GM23338 (cell line): ENCODE results near the gene SLC20A1. TPM values are rescaled to one million over a fixed set of nuclear protein-coding genes. Genes with fewer than 3 reads are reported as not detected.

ENCODE experiments used
- ATAC-seq: fragments of 200-7000 bp; cut with Tn5 transposase; 3 replicates; pipeline ENCODE4 v1.9.1; 2020
- DNase-seq: peaks from one replicate; pipeline ENCODE4 v3.0.0-alpha.2; 2015; ENCODE audit warnings: low spot score
- H2AFZ ChIP-seq: fragments of 200-600 bp; sonication (generic); 2 replicates; pipeline ENCODE4 v1.8.0; 2016; ENCODE audit warnings: antibody characterized with exemption, mild to moderate bottlenecking, moderate library complexity
- H3F3A ChIP-seq: fragments of 200-600 bp; sonication (generic); replicated peaks from 2 replicates; pipeline ENCODE4 v1.8.0; 2017; ENCODE audit warnings: antibody characterized with exemption, mixed run types, low read depth
- H3K27ac ChIP-seq: fragments of 200-600 bp; sonication (generic); 2 replicates; pipeline ENCODE4 v1.6.1; 2016; ENCODE audit warnings: low read depth
- H3K27me3 ChIP-seq: fragments of 200-600 bp; sonication (generic); 2 replicates; pipeline ENCODE4 v1.8.0; 2016; ENCODE audit warnings: mild to moderate bottlenecking, mixed run types, moderate library complexity; ENCODE audit not compliant: insufficient read depth
- H3K36me3 ChIP-seq: fragments of 200-600 bp; sonication (generic); 2 replicates; pipeline ENCODE4 v1.8.0; 2016; ENCODE audit warnings: mild to moderate bottlenecking; ENCODE audit not compliant: insufficient read depth
- H3K4me1 ChIP-seq: fragments of 200-600 bp; sonication (generic); 2 replicates; pipeline ENCODE4 v1.8.0; 2016; ENCODE audit warnings: mild to moderate bottlenecking, moderate library complexity; ENCODE audit not compliant: insufficient read depth
- H3K4me2 ChIP-seq: fragments of 200-600 bp; sonication (generic); 2 replicates; pipeline ENCODE4 v1.7.1; 2017; ENCODE audit warnings: mixed run types
- H3K4me3 ChIP-seq: fragments of 200-600 bp; sonication (generic); 2 replicates; pipeline ENCODE4 v1.6.1; 2016; ENCODE audit warnings: mixed run types
- H3K79me2 ChIP-seq: fragments of 200-600 bp; sonication (generic); replicated peaks from 2 replicates; pipeline ENCODE4 v1.8.0; 2017; ENCODE audit warnings: mild to moderate bottlenecking; ENCODE audit not compliant: insufficient read depth
- H3K9me2 ChIP-seq: fragments of 200-600 bp; sonication (generic); 2 replicates; pipeline ENCODE4 v1.8.0; 2017; ENCODE audit not compliant: insufficient read depth
- H4K20me1 ChIP-seq: fragments of 200-600 bp; sonication (generic); replicated peaks from 2 replicates; pipeline ENCODE4 v1.8.0; 2017; ENCODE audit warnings: mild to moderate bottlenecking; ENCODE audit not compliant: insufficient read depth
- H3K27ac Mint-ChIP-seq: 2 replicates; pipeline ENCODE4 v1.8.0; 2020; ENCODE audit warnings: inconsistent platforms, mild to moderate bottlenecking, moderate library complexity, mixed read lengths
- H3K27me3 Mint-ChIP-seq: 3 replicates; pipeline ENCODE4 v1.8.0; 2022; ENCODE audit warnings: low read depth, mild to moderate bottlenecking, moderate library complexity, mixed read lengths, inconsistent platforms; ENCODE audit not compliant: insufficient read depth, poor library complexity
- H3K36me3 Mint-ChIP-seq: 3 replicates; pipeline ENCODE4 v1.8.0; 2021; ENCODE audit warnings: low read depth, mild to moderate bottlenecking, inconsistent platforms, moderate library complexity, mixed read lengths
- H3K4me1 Mint-ChIP-seq: 3 replicates; pipeline ENCODE4 v1.8.0; 2020; ENCODE audit warnings: mild to moderate bottlenecking, inconsistent platforms, mixed read lengths
- H3K4me3 Mint-ChIP-seq: 3 replicates; pipeline ENCODE4 v1.8.0; 2021; ENCODE audit warnings: moderate library complexity, mild to moderate bottlenecking, inconsistent platforms, mixed read lengths
- H3K9me3 Mint-ChIP-seq: 3 replicates; pipeline ENCODE4 v1.8.0; 2020; ENCODE audit warnings: moderate library complexity, mild to moderate bottlenecking, inconsistent platforms, mixed read lengths
- CREB1 ChIP-seq: fragments of 250-450 bp; sonication (Bioruptor Pico); IDR thresholded peaks from 2 replicates; pipeline ENCODE4 v1.5.0; 2020; ENCODE audit warnings: low read depth, mild to moderate bottlenecking, moderate library complexity
- EZH2 ChIP-seq: fragments of 200-600 bp; sonication (generic); IDR thresholded peaks from one replicate; pipeline ENCODE4 v1.8.0; 2017; ENCODE audit warnings: antibody characterized with exemption, mild to moderate bottlenecking, low read depth; ENCODE audit not compliant: unreplicated experiment
- EZH2phosphoT487 ChIP-seq: fragments of 200-600 bp; sonication (generic); IDR thresholded peaks from one replicate; pipeline ENCODE4 v1.8.1; 2018; ENCODE audit warnings: antibody characterized with exemption; ENCODE audit not compliant: unreplicated experiment
- JUNB ChIP-seq: IDR thresholded peaks from one replicate; pipeline ENCODE4 v1.6.1; 2016; ENCODE audit warnings: antibody characterized with exemption; ENCODE audit not compliant: unreplicated experiment
- NANOG ChIP-seq: IDR thresholded peaks from 2 replicates; pipeline ENCODE4 v1.6.1; 2016; ENCODE audit warnings: antibody characterized with exemption, borderline replicate concordance
- POLR2AphosphoS5 ChIP-seq: IDR thresholded peaks from 2 replicates; pipeline ENCODE4 v1.6.1; 2016; ENCODE audit warnings: antibody characterized with exemption, low read depth
- STAT1 ChIP-seq: IDR thresholded peaks from one replicate; pipeline ENCODE4 v1.6.1; 2016; ENCODE audit warnings: antibody characterized with exemption; ENCODE audit not compliant: unreplicated experiment
- ZNF114 ChIP-seq: fragments of 250-450 bp; sonication (Bioruptor Pico); IDR thresholded peaks from 2 replicates; pipeline ENCODE4 v1.5.0; 2020; ENCODE audit warnings: mild to moderate bottlenecking, moderate library complexity
- ZNF331 ChIP-seq: fragments of 250-450 bp; sonication (Bioruptor Pico); IDR thresholded peaks from 2 replicates; pipeline ENCODE4 v1.5.0; 2020; ENCODE audit warnings: low read depth, mild to moderate bottlenecking, moderate library complexity
- polyA plus RNA-seq: library from polyadenylated mRNA; unstranded; fragments of >200 nt; fragmentation: Nextera tagmentation; extraction: Ambion mirVana; gene quantifications from 2 replicates; pipeline ENCODE4 v1.2.1, GENCODE V29; 2016
- total RNA-seq: library from RNA; depleted of rRNA; stranded (reverse); fragments of >200 nt; shearing (Covaris generic); gene quantifications from 2 replicates; pipeline ENCODE4 v1.2.3, GENCODE V29; 2014
- TF ChIP-seq, protein P1 (sequence below), 2 experiments: fragments of 200-600 bp in 1 of 2; sonication (generic) in 1 of 2; conservative IDR thresholded peaks; 2 replicates each; pipeline versions ENCODE4 v1.5.1 to v1.6.1; 2016 to 2017; ENCODE audit warnings: antibody characterized with exemption in 2 of 2, low read depth in 2 of 2, mild to moderate bottlenecking in 2 of 2, moderate library complexity in 1 of 2
- TF ChIP-seq, protein P2 (sequence below): IDR thresholded peaks from 2 replicates; pipeline ENCODE4 v1.6.1; 2016; ENCODE audit warnings: antibody characterized with exemption
- TF ChIP-seq, protein P3 (sequence below): fragments of 250-450 bp; sonication (Bioruptor Pico); IDR thresholded peaks from 2 replicates; pipeline ENCODE4 v1.5.0; 2020; ENCODE audit warnings: mild to moderate bottlenecking, moderate library complexity

The SLC20A1 gene
- total and polyA plus RNA-seq, 2 experiments from 2014 or later: 52.9 to 84.3 TPM

DNA sequence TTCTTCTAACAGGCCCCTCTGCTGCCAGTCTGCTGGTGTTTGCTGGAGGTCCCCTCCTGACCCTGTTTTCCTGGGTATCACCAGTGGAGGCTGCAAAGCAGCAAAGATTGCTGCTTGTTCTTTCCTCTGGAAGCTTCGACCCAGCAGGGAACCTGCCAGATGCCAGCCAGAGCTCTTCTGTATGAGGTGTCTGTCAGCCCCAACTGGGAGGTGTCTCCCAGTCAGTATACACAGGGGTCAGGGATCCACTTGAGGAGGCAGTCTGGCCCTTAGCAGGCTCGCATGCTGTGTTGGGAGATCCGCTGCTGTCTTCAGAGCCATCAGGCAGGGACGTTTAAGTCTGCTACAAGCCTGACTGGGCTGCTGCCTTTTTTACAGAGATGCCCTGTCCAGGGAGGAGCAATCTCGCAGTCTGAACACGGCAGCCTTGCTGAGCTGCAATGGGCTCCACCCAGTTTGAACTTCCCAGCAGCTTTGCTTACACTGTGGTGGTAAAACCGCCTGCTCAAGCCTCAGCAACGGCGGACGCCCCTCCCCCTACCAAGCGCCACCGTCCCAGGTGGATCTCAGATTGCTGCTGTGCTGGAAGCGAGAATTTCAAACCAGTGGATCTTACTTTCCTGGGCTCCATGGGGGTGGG lies 31.4 kb upstream of the SLC20A1 start:
- H3K27ac Mint-ChIP-seq: no peak overlapping the region; the same call in 1 of the 2 replicates
- peaks cover 8% of the 10 kb centered on the region for H3K27me3 Mint-ChIP-seq
- Histone ChIP-seq H3K4me2 (peak overlapping the region; percentile 70), H3K79me2 (no peaks in the 10 kb centered on the region), H3K36me3 (no peaks in the 10 kb centered on the region), H4K20me1 (no peaks in the 10 kb centered on the region), H3F3A (no peaks in the 10 kb centered on the region), H3K27ac (no peak overlapping the region), H2AFZ (peak overlapping the region; percentile 99), H3K4me1 (no peaks in the 10 kb centered on the region; the same call in 1 of the 2 replicates), H3K4me3 (peak overlapping the region; percentile 35), H3K9me2 (no peaks in the 10 kb centered on the region), H3K27me3 (no peaks in the 10 kb centered on the region)
- peaks cover 16% of the 10 kb centered on the region; the same call in 2 of the 3 replicates for H3K4me1 Mint-ChIP-seq
- 0 out of 3 replicates have a peak overlapping the region, but pooled peaks have one; percentile 24 for H3K4me3 Mint-ChIP-seq
- TF ChIP-seq ZNF331 (CRISPR knock-in tag): no peak
- no peak for TF ChIP-seq NANOG
- no peak for TF ChIP-seq POLR2AphosphoS5
- ATAC-seq (peak; percentile 97), DNase-seq (peak; percentile 75)
- H3K9me3 Mint-ChIP-seq: peaks cover 16% of the 10 kb centered on the region
- no peaks in the 10 kb centered on the region for H3K36me3 Mint-ChIP-seq

DNA sequence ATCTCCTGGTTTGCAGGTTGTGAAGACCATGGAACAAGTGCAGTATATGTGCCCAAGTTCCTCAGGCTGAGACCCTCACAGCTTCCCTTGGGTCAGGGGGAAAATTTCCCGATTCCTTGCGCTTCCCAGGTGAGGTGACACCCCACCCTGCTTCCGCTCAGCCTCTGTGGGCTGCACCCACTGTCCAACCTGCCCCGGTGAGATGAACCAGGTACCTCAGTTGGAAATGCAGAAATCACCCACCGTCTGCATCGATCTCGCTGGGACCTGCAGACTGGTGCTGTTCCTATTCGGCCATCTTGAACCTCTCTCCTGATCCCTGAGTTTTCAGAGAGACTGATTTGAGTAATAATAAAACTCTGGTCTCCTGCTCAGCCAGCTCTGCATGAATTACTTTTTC lies 30.7 kb upstream of the SLC20A1 start:
- no peak for DNase-seq
- no peaks in the 10 kb centered on the region for H3K36me3 ChIP-seq
- H3K27me3 ChIP-seq: no peaks in the 10 kb centered on the region
- Mint-ChIP-seq H3K27me3 (peaks cover 8% of the 10 kb centered on the region), H3K4me1 (peaks cover 16% of the 10 kb centered on the region; the same call in 2 of the 3 replicates), H3K4me3 (no peak overlapping the region; the same call in 2 of the 3 replicates), H3K27ac (0 out of 2 replicates have a peak overlapping the region, but pooled peaks have one; percentile 49), H3K9me3 (peaks cover 9% of the 10 kb centered on the region; the same call in 2 of the 3 replicates), H3K36me3 (no peaks in the 10 kb centered on the region)
- no peak for ATAC-seq
- H3K4me1 ChIP-seq: no peaks in the 10 kb centered on the region; the same call in 1 of the 2 replicates
- no peaks in the 10 kb centered on the region for H3F3A ChIP-seq
- peak overlapping the region; percentile 99 for H2AFZ ChIP-seq
- peak overlapping the region; percentile 70 for H3K4me2 ChIP-seq
- H3K9me2 ChIP-seq: no peaks in the 10 kb centered on the region
- H3K79me2 ChIP-seq: no peaks in the 10 kb centered on the region
- H4K20me1 ChIP-seq: no peaks in the 10 kb centered on the region
- H3K4me3 ChIP-seq: peak overlapping the region; percentile 35; the same call in 1 of the 2 replicates
- H3K27ac ChIP-seq: no peak overlapping the region
- TF ChIP-seq JUNB (no peak), POLR2AphosphoS5 (no peak), STAT1 (no peak), CREB1 (CRISPR knock-in tag) (no peak), EZH2 (no peak), NANOG (no peak), ZNF114 (CRISPR knock-in tag) (no peak), EZH2phosphoT487 (no peak), ZNF331 (CRISPR knock-in tag) (no peak)
- TF ChIP-seq, protein P1, sequence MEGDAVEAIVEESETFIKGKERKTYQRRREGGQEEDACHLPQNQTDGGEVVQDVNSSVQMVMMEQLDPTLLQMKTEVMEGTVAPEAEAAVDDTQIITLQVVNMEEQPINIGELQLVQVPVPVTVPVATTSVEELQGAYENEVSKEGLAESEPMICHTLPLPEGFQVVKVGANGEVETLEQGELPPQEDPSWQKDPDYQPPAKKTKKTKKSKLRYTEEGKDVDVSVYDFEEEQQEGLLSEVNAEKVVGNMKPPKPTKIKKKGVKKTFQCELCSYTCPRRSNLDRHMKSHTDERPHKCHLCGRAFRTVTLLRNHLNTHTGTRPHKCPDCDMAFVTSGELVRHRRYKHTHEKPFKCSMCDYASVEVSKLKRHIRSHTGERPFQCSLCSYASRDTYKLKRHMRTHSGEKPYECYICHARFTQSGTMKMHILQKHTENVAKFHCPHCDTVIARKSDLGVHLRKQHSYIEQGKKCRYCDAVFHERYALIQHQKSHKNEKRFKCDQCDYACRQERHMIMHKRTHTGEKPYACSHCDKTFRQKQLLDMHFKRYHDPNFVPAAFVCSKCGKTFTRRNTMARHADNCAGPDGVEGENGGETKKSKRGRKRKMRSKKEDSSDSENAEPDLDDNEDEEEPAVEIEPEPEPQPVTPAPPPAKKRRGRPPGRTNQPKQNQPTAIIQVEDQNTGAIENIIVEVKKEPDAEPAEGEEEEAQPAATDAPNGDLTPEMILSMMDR (conservative IDR thresholded peaks at IDR 0.05; ENCODE audit: low read depth in 2 of 2): no peak
- TF ChIP-seq, protein P2, sequence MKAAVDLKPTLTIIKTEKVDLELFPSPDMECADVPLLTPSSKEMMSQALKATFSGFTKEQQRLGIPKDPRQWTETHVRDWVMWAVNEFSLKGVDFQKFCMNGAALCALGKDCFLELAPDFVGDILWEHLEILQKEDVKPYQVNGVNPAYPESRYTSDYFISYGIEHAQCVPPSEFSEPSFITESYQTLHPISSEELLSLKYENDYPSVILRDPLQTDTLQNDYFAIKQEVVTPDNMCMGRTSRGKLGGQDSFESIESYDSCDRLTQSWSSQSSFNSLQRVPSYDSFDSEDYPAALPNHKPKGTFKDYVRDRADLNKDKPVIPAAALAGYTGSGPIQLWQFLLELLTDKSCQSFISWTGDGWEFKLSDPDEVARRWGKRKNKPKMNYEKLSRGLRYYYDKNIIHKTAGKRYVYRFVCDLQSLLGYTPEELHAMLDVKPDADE: no peak
- TF ChIP-seq, protein P3, sequence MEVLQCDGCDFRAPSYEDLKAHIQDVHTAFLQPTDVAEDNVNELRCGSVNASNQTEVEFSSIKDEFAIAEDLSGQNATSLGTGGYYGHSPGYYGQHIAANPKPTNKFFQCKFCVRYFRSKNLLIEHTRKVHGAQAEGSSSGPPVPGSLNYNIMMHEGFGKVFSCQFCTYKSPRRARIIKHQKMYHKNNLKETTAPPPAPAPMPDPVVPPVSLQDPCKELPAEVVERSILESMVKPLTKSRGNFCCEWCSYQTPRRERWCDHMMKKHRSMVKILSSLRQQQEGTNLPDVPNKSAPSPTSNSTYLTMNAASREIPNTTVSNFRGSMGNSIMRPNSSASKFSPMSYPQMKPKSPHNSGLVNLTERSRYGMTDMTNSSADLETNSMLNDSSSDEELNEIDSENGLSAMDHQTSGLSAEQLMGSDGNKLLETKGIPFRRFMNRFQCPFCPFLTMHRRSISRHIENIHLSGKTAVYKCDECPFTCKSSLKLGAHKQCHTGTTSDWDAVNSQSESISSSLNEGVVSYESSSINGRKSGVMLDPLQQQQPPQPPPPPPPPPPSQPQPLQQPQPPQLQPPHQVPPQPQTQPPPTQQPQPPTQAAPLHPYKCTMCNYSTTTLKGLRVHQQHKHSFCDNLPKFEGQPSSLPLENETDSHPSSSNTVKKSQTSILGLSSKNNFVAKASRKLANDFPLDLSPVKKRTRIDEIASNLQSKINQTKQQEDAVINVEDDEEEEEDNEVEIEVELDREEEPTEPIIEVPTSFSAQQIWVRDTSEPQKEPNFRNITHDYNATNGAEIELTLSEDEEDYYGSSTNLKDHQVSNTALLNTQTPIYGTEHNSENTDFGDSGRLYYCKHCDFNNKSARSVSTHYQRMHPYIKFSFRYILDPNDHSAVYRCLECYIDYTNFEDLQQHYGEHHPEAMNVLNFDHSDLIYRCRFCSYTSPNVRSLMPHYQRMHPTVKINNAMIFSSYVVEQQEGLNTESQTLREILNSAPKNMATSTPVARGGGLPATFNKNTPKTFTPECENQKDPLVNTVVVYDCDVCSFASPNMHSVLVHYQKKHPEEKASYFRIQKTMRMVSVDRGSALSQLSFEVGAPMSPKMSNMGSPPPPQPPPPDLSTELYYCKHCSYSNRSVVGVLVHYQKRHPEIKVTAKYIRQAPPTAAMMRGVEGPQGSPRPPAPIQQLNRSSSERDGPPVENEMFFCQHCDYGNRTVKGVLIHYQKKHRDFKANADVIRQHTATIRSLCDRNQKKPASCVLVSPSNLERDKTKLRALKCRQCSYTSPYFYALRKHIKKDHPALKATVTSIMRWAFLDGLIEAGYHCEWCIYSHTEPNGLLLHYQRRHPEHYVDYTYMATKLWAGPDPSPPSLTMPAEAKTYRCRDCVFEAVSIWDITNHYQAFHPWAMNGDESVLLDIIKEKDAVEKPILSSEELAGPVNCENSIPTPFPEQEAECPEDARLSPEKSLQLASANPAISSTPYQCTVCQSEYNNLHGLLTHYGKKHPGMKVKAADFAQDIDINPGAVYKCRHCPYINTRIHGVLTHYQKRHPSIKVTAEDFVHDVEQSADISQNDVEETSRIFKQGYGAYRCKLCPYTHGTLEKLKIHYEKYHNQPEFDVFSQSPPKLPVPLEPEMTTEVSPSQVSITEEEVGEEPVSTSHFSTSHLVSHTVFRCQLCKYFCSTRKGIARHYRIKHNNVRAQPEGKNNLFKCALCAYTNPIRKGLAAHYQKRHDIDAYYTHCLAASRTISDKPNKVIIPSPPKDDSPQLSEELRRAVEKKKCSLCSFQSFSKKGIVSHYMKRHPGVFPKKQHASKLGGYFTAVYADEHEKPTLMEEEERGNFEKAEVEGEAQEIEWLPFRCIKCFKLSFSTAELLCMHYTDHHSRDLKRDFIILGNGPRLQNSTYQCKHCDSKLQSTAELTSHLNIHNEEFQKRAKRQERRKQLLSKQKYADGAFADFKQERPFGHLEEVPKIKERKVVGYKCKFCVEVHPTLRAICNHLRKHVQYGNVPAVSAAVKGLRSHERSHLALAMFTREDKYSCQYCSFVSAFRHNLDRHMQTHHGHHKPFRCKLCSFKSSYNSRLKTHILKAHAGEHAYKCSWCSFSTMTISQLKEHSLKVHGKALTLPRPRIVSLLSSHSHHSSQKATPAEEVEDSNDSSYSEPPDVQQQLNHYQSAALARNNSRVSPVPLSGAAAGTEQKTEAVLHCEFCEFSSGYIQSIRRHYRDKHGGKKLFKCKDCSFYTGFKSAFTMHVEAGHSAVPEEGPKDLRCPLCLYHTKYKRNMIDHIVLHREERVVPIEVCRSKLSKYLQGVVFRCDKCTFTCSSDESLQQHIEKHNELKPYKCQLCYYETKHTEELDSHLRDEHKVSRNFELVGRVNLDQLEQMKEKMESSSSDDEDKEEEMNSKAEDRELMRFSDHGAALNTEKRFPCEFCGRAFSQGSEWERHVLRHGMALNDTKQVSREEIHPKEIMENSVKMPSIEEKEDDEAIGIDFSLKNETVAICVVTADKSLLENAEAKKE (CRISPR knock-in tag): no peak
